Measurements from ENCODE around the gene EVI5. TPM values are rescaled to one million over a fixed set of nuclear protein-coding genes. Genes with fewer than 3 reads are reported as not detected.

Gene EVI5
- total and polyA plus RNA-seq, 10 of the 15 experiments (the other 5 are each of a cell fraction or from before 2014, with no cell fraction given): 0.27 to 6.8 (median 1.7) TPM

- ChIA-PET POLR2A (interaction anchor here (0.6 kb wide), 1 partner anchor 40 kb away, joined by 3 read pairs; no protein-coding TSS in a partner anchor), RAD21 (ENCODE audit: unreplicated experiment) (no interaction called here), SMC1A (ENCODE audit: uncharacterized antibody, unreplicated experiment) (interaction anchor here (1.6 kb wide), 1 partner anchor 14 kb away, joined by 4 read pairs; no protein-coding TSS in a partner anchor), CTCF (interaction anchor here (1.3 to 1.4 kb wide), 2 partner anchors 8 to 15 kb away, joined by 3 to 6 read pairs; no protein-coding TSS in a partner anchor)
- FAIRE-seq: no peak
- Histone ChIP-seq H4K20me1 (ENCODE audit: control insufficient read depth, insufficient read depth) (no peaks in the 10 kb centered on the region), H3K27ac (ENCODE audit: control insufficient read depth, insufficient read depth) (no peak overlapping the region), H3K36me3 (ENCODE audit: control insufficient read depth in 2 of 2, insufficient read depth in 2 of 2, low read length in 1 of 2) (no peaks in the 10 kb centered on the region), H3K4me1 (ENCODE audit: control insufficient read depth, insufficient read depth, low read length) (no peaks in the 10 kb centered on the region), H3K9me3 (replicated peaks; ENCODE audit: control insufficient read depth, insufficient read depth, low read length) (no peaks in the 10 kb centered on the region; the same call in 1 of the 3 replicates), H3K79me2 (ENCODE audit: control insufficient read depth, insufficient read depth, low read length) (no peaks in the 10 kb centered on the region), H3K4me2 (ENCODE audit: control insufficient read depth, insufficient read depth) (no peak overlapping the region), H2AFZ (ENCODE audit: control insufficient read depth, low read depth, low read length) (no peak overlapping the region), H3K9ac (ENCODE audit: control insufficient read depth, insufficient read depth, low read length) (no peak overlapping the region), H3K4me3 (no peak overlapping the region), H3K27me3 (replicated peaks in 1 of 2; ENCODE audit: control insufficient read depth in 2 of 2, insufficient read depth in 2 of 2, low read length in 1 of 2) (no peaks in the 10 kb centered on the region)
- no peak for ATAC-seq
- in situ Hi-C loops (cut with MboI) (no loop called here), intact Hi-C loops (cut with micrococcal nuclease; ENCODE audit: unreplicated experiment) (no loop called here)
- no peak for DNase-seq (ENCODE audit: low read depth, low spot score)
- BruUV-seq (replicated peaks): no TSS peak
- TF ChIP-seq IRF5 (IDR thresholded peaks at IDR 0.05; ENCODE audit: borderline replicate concordance): no peak
- TF ChIP-seq POLR2AphosphoS2 (IDR thresholded peaks at IDR 0.05; ENCODE audit: low read depth, low read length): no peak
- TF ChIP-seq BCLAF1 (IDR thresholded peaks at IDR 0.05): no peak
- TF ChIP-seq KDM1A (IDR thresholded peaks at IDR 0.05; ENCODE audit: borderline replicate concordance): no peak
- no peak for TF ChIP-seq E2F4 (IDR thresholded peaks at IDR 0.05; ENCODE audit: low read depth, low read length)
- TF ChIP-seq RBBP5 (conservative IDR thresholded peaks at IDR 0.05): no peak
- no peak for TF ChIP-seq FOXM1 (IDR thresholded peaks at IDR 0.05; ENCODE audit: low read depth, low read length)
- no peak for TF ChIP-seq CHD4 (IDR thresholded peaks at IDR 0.05)
- 53% methylated on average over 7 of the region's 7 CpGs for WGBS (ENCODE audit: insufficient coverage, insufficient replicate concordance, low lambda C conversion rate, missing lambda C conversion rate)
Observed at GRCh38 chr1:92803140-92803887, 18.4 kb upstream of the EVI5 start.
